Retinal pigment epithelial cell (primary cell): ENCODE measurements around the gene SLC25A40.
"Not testable (repeated sequence)": the region's sequence is repeated elsewhere in the genome, so short reads cannot be mapped to it uniquely, and the experiment has no call there.

ENCODE experiments used
- DNase-seq: peaks from one replicate; pipeline ENCODE4 v3.0.0-alpha.2; 2010; ENCODE audit warnings: low read depth
- H3K4me3 ChIP-seq: 2 replicates; pipeline ENCODE4 v1.5.1; 2011; ENCODE audit warnings: mild to moderate bottlenecking, low read length, control low read depth, moderate library complexity
- CTCF ChIP-seq: conservative IDR thresholded peaks from 2 replicates; pipeline ENCODE4 v1.5.1; 2011; ENCODE audit warnings: low read depth, low read length, control low read depth, inconsistent platforms

Gene SLC25A40

GRCh38 chr7:87876040-87876868 is at the start of gene SLC25A40, which contains the start of gene DBF4:
Gene SLC25A40, minus strand, starts transcription at chr7:87876360. Its CDS starts 17,633 bp downstream, at chr7:87858727.
Gene DBF4, plus strand, starts transcription at chr7:87876493. Its CDS starts 240 bp downstream, at chr7:87876733.
- no peak for TF ChIP-seq CTCF
- H3K4me3 ChIP-seq, result peak within 1 kb of the TSS; percentile 56
- DNase-seq, result peak; percentile 87

- not testable (repeated sequence) for H3K4me3 ChIP-seq, DNase-seq
Observed at GRCh38 chr7:87922759-87923395, 46.7 kb upstream of the SLC25A40 start.

GRCh38 chr7:87920578-87920977 is 44.4 kb upstream of the SLC25A40 start:
- DNase-seq, result no peak
- H3K4me3 ChIP-seq, result no peak overlapping the region
- no peak for TF ChIP-seq CTCF

GRCh38 chr7:87919875-87920274 is 43.7 kb upstream of the SLC25A40 start:
- no peak overlapping the region for H3K4me3 ChIP-seq
- no peak for DNase-seq
- no peak for TF ChIP-seq CTCF

GRCh38 chr7:87918740-87919139 is 42.6 kb upstream of the SLC25A40 start:
- no peak for DNase-seq
- H3K4me3 ChIP-seq, result no peak overlapping the region
- TF ChIP-seq CTCF, result no peak

GRCh38 chr7:87912121-87912520 is 36.0 kb upstream of the SLC25A40 start:
- H3K4me3 ChIP-seq, result no peak overlapping the region
- no peak for DNase-seq
- no peak for TF ChIP-seq CTCF

GRCh38 chr7:87908814-87909213 is 32.7 kb upstream of the SLC25A40 start:
- not testable (repeated sequence) for H3K4me3 ChIP-seq, DNase-seq

GRCh38 chr7:87907136-87907906 is 31.2 kb upstream of the SLC25A40 start:
- not testable (repeated sequence) for DNase-seq, H3K4me3 ChIP-seq
